GM12878 (cell line): ENCODE data around the gene TRDN. TPM values are rescaled to one million over a fixed set of nuclear protein-coding genes. Genes with fewer than 3 reads are reported as not detected.

Experiments used
- ATAC-seq: fragments of 200-7000 bp; cut with Tn5 transposase; 3 replicates; pipeline ENCODE4 v1.9.1; 2020; ENCODE audit warnings: mild to moderate bottlenecking, moderate library complexity
- BruUV-seq: library from RNA; stranded (reverse); fragments of 400-500 nt; replicated peaks from 2 replicates; lab custom pipeline; 2021; lab: Mats Ljungman, UMichigan
- CTCF ChIA-PET: fragments of 300-600 bp; sonication (Branson Sonifier 250); formaldehyde crosslinking; extraction: SDS; loops from one replicate; lab custom pipeline; 2021; ENCODE audit warnings: inconsistent platforms; lab: Yijun Ruan, JAX
- POLR2A ChIA-PET: fragments of 350-600 bp; formaldehyde crosslinking; extraction: SDS; loops from one replicate; lab custom pipeline; 2021; ENCODE audit warnings: inconsistent platforms; lab: Charles Lee
- RAD21 ChIA-PET: fragments of 300-600 bp; sonication (Branson Sonifier 250); formaldehyde crosslinking; loops from one replicate; lab custom pipeline; 2023; ENCODE audit warnings: antibody characterized with exemption; ENCODE audit not compliant: unreplicated experiment; lab: Charles Lee
- SMC1A ChIA-PET: fragments of 300-600 bp; sonication (Branson Sonifier 250); formaldehyde crosslinking; loops from one replicate; lab custom pipeline; 2023; ENCODE audit not compliant: unreplicated experiment, uncharacterized antibody; lab: Charles Lee
- DNase-seq: peaks from one replicate; pipeline ENCODE4 v3.0.0-alpha.2; 2011; ENCODE audit warnings: low read depth, low spot score
- FAIRE-seq: peaks from 3 replicates; lab custom pipeline; 2011; peaks lifted over from hg19 to GRCh38; lab: Jason Lieb, UNC
- H2AFZ ChIP-seq: 2 replicates; pipeline ENCODE4 v1.6.0; 2011; ENCODE audit warnings: low read depth, low read length, control low read depth; ENCODE audit not compliant: control insufficient read depth
- H3K27ac ChIP-seq: 2 replicates; pipeline ENCODE4 v1.5.1; 2011; ENCODE audit warnings: control low read depth; ENCODE audit not compliant: control insufficient read depth, insufficient read depth
- H3K27me3 ChIP-seq, 2 experiments: replicated peaks in 1 of 2; 2 replicates each; pipeline versions ENCODE4 v1.6.0 to v1.6.1; 2011; ENCODE audit warnings: low read length in 1 of 2; ENCODE audit not compliant: control insufficient read depth in 2 of 2, insufficient read depth in 2 of 2
- H3K36me3 ChIP-seq, 2 experiments: 2 replicates each; pipeline ENCODE4 v1.5.1; 2011; ENCODE audit warnings: low read length in 1 of 2; ENCODE audit not compliant: control insufficient read depth in 2 of 2, insufficient read depth in 2 of 2
- H3K4me1 ChIP-seq: 2 replicates; pipeline ENCODE4 v1.6.1; 2011; ENCODE audit warnings: mild to moderate bottlenecking, low read length, moderate library complexity, mixed read lengths; ENCODE audit not compliant: control insufficient read depth, insufficient read depth
- H3K4me2 ChIP-seq: 2 replicates; pipeline ENCODE4 v1.6.0; 2011; ENCODE audit warnings: control low read depth; ENCODE audit not compliant: control insufficient read depth, insufficient read depth
- H3K4me3 ChIP-seq: fragments of 200-600 bp; sonication (generic); 2 replicates; pipeline ENCODE4 v1.5.1; 2016
- H3K79me2 ChIP-seq: 2 replicates; pipeline ENCODE4 v1.6.0; 2011; ENCODE audit warnings: low read length; ENCODE audit not compliant: control insufficient read depth, insufficient read depth
- H3K9ac ChIP-seq: 2 replicates; pipeline ENCODE4 v1.8.0; 2011; ENCODE audit warnings: low read length, control low read depth, mixed read lengths; ENCODE audit not compliant: control insufficient read depth, insufficient read depth
- H3K9me3 ChIP-seq: replicated peaks from 3 replicates; pipeline ENCODE4 v1.5.1; 2011; ENCODE audit warnings: mild to moderate bottlenecking, low read length; ENCODE audit not compliant: control insufficient read depth, insufficient read depth
- H4K20me1 ChIP-seq: 2 replicates; pipeline ENCODE4 v1.6.0; 2011; ENCODE audit not compliant: control insufficient read depth, insufficient read depth
- EP300 ChIP-seq, 2 experiments: fragments of 150-350 bp in 1 of 2; IDR thresholded peaks; 2 replicates each; pipeline ENCODE4 v1.6.1; 2011 to 2012; ENCODE audit warnings: low read depth in 2 of 2, low read length in 2 of 2, borderline replicate concordance in 1 of 2, improper control_type of control experiment in 1 of 2, inconsistent platforms in 1 of 2; ENCODE audit not compliant: control insufficient read depth in 1 of 2
- HDGF ChIP-seq: fragments of 450-650 bp; IDR thresholded peaks from 2 replicates; pipeline ENCODE4 v1.6.1; 2016; ENCODE audit warnings: antibody characterized with exemption
- MXI1 ChIP-seq: fragments of 150-350 bp; IDR thresholded peaks from 2 replicates; pipeline ENCODE4 v1.6.1; 2011; ENCODE audit warnings: low read depth, mild to moderate bottlenecking, inconsistent platforms, low read length, improper control_type of control experiment
- STAT1 ChIP-seq: fragments of 450-650 bp; conservative IDR thresholded peaks from 2 replicates; pipeline ENCODE4 v1.6.1; 2014; ENCODE audit warnings: antibody characterized with exemption, mild to moderate bottlenecking
- WGBS: methylation state at CpG from one replicate; pipeline ENCODE4 v1.1.6; 2016; ENCODE audit warnings: low lambda C conversion rate; ENCODE audit not compliant: insufficient replicate concordance, insufficient coverage; ENCODE audit errors: missing lambda C conversion rate; 5-methylcytosine and 5-hydroxymethylcytosine counted together
- in situ Hi-C: fragments of 300-500 bp; cut with MboI; formaldehyde crosslinking; loops from 9 replicates; pipeline ENCODE4 v1.14.3; 2018; ENCODE audit warnings: mixed read lengths
- intact Hi-C: fragments of 100-400 bp; cut with micrococcal nuclease; formaldehyde crosslinking; loops from one replicate; pipeline ENCODE4 v1.14.2; 2022; ENCODE audit not compliant: unreplicated experiment
- polyA plus RNA-seq, 11 experiments: library from polyadenylated mRNA; depleted of rRNA in 4 of 11; unstranded in 6 of 11; stranded (reverse) in 5 of 11; fragments of >200 nt; fragmentation: Nextera tagmentation in 4 of 11; fragmentation: Illumina TruSeq in 1 of 11; extraction: Ambion mirVana in 4 of 11; extraction: Trizol in 1 of 11; gene quantifications; 1 replicate in 1 of 11; 2 replicates in 10 of 11; pipeline versions ENCODE4 v1.2.1 to v1.2.3, GENCODE V29; 2011 to 2016; ENCODE audit warnings: inconsistent platforms in 2 of 11, missing spikeins in 2 of 11, low read depth in 1 of 11
- total RNA-seq, 4 experiments: library from RNA; depleted of rRNA in 3 of 4; stranded (reverse); fragments of >200 nt in 3 of 4; fragmentation: Illumina TruSeq in 1 of 4; extraction: Trizol in 1 of 4; gene quantifications; 2 replicates each; pipeline versions ENCODE4 v1.2.1 to v1.2.3, GENCODE V29; 2013 to 2021
- TF ChIP-seq, protein P1 (sequence below): IDR thresholded peaks from 2 replicates; pipeline ENCODE4 v1.6.1; 2012; ENCODE audit warnings: low read depth, low read length, improper control_type of control experiment
- TF ChIP-seq, protein P2 (sequence below), 3 experiments: IDR thresholded peaks in 2 of 3; conservative IDR thresholded peaks in 1 of 3; 2 replicates each; pipeline ENCODE4 v1.5.1; 2011; ENCODE audit warnings: low read depth in 3 of 3, low read length in 3 of 3, mild to moderate bottlenecking in 3 of 3, control low read depth in 2 of 3, moderate library complexity in 2 of 3, inconsistent platforms in 1 of 3, mixed read lengths in 1 of 3; ENCODE audit not compliant: control insufficient read depth in 2 of 3, insufficient read depth in 1 of 3; ENCODE audit errors: extremely low read depth in 1 of 3

The TRDN gene
- total and polyA plus RNA-seq, 10 of the 15 experiments (the other 5 are each of a cell fraction or from before 2014, with no cell fraction given) = not detected

DNA sequence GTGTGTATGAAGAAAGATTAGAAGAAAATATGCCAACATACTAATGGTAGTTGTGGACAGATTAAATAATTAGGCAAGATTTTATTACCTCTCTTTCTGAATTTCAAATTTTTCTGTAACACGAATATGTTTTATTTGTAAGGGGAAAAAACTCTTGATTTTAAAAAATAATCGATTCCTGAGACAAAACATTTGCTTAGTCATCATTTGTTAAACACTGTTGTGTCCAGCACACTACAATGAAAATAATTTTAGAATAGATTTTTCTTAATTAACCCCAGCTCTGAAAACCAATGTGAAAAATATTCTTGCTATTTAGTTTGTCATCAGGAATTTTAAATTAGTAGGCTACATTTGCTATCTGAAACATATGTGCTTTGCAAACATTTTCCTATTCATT lies 253.0 kb downstream of the TRDN start (continued):
- TF ChIP-seq, protein P1, sequence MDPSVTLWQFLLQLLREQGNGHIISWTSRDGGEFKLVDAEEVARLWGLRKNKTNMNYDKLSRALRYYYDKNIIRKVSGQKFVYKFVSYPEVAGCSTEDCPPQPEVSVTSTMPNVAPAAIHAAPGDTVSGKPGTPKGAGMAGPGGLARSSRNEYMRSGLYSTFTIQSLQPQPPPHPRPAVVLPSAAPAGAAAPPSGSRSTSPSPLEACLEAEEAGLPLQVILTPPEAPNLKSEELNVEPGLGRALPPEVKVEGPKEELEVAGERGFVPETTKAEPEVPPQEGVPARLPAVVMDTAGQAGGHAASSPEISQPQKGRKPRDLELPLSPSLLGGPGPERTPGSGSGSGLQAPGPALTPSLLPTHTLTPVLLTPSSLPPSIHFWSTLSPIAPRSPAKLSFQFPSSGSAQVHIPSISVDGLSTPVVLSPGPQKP = no peak
- TF ChIP-seq MXI1 (no peak), EP300 (IDR thresholded peaks at IDR 0.05; ENCODE audit: borderline replicate concordance in 1 of 2, control insufficient read depth in 1 of 2, low read depth in 2 of 2, low read length in 2 of 2) (no peak)

DNA sequence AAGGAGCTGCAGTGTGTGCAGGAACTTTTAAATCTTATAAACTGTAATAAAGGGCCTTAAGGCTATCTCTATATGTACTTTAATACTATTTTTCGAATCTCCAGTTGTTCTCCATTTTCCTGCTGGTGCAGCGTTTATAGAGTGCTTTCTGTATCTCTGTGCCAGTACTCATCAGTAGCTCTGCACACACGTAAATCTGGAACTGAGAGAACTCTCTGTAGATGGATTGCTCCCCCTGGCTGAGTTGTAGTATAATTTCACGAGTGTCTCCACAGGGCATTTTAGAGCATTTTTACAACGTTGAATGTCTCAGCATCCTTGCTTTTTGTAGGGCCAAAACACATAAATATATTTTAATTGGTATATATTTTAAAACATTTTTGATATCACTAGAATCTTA lies 256.5 kb downstream of the TRDN start:
- Histone ChIP-seq H3K36me3 (no peaks in the 10 kb centered on the region), H4K20me1 (no peaks in the 10 kb centered on the region), H3K4me2 (no peak overlapping the region), H2AFZ (no peak overlapping the region), H3K9me3 (no peaks in the 10 kb centered on the region), H3K9ac (no peak overlapping the region), H3K4me3 (no peak overlapping the region), H3K27me3 (no peaks in the 10 kb centered on the region), H3K79me2 (no peaks in the 10 kb centered on the region), H3K27ac (no peak overlapping the region), H3K4me1 (no peaks in the 10 kb centered on the region)
- ChIA-PET POLR2A (no interaction called here), CTCF (interaction anchor here (0.6 to 3.4 kb wide), 6 partner anchors 12 to 650 kb away, joined by 3 to 41 read pairs (median 4); no protein-coding TSS in a partner anchor), RAD21 (interaction anchor here (1.1 to 3.0 kb wide), 2 partner anchors 335 to 511 kb away, joined by 3 to 14 read pairs; no protein-coding TSS in a partner anchor), SMC1A (interaction anchor here (0.8 to 2.8 kb wide), 7 partner anchors 15 to 850 kb away, joined by 3 to 18 read pairs (median 3); no protein-coding TSS in a partner anchor)
- FAIRE-seq = no peak
- peak; percentile 74 for ATAC-seq
- 8% methylated on average over 5 of the region's 5 CpGs for WGBS
- intact Hi-C loops (no loop called here), in situ Hi-C loops (no loop called here)
- no peak for TF ChIP-seq HDGF
- no peak for TF ChIP-seq STAT1
- TF ChIP-seq, protein P2, sequence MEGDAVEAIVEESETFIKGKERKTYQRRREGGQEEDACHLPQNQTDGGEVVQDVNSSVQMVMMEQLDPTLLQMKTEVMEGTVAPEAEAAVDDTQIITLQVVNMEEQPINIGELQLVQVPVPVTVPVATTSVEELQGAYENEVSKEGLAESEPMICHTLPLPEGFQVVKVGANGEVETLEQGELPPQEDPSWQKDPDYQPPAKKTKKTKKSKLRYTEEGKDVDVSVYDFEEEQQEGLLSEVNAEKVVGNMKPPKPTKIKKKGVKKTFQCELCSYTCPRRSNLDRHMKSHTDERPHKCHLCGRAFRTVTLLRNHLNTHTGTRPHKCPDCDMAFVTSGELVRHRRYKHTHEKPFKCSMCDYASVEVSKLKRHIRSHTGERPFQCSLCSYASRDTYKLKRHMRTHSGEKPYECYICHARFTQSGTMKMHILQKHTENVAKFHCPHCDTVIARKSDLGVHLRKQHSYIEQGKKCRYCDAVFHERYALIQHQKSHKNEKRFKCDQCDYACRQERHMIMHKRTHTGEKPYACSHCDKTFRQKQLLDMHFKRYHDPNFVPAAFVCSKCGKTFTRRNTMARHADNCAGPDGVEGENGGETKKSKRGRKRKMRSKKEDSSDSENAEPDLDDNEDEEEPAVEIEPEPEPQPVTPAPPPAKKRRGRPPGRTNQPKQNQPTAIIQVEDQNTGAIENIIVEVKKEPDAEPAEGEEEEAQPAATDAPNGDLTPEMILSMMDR (IDR thresholded peaks at IDR 0.05 in 2 of 3, conservative IDR thresholded peaks at IDR 0.05 in 1 of 3; ENCODE audit: control insufficient read depth in 2 of 3, extremely low read depth in 1 of 3, insufficient read depth in 1 of 3, low read depth in 3 of 3, low read length in 3 of 3) = peak; percentile 16 to 29 (median 19); a peak in 4 of 6 replicates
- no peak for DNase-seq
- no TSS peak for BruUV-seq
